ENCODE data around the gene MICU1. TPM values are rescaled to one million over a fixed set of nuclear protein-coding genes. Genes with fewer than 3 reads are reported as not detected.

The MICU1 gene
- total and polyA plus RNA-seq, 2 donors (not counting 3 experiments of a cell fraction or from before 2014, with no cell fraction given), result 27.5 to 48.0 TPM

DNA sequence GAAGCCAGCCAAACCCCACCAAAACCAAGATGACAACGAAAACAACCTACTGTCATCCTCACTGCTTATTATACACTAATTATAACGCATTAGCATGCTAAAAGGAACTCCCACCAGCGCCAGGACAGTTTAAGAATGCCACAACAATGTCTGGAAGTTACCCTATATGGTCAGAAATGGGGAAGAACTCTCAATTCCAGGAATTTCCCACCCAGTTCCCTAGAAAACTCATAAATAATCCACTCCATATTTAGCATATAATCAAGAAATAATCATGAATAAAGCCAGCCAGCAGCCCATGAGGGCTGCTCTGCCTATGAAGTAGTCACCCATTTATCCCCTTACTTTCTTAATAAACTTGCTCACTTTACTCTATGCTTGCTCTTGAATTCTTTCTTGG, 20.8 kb downstream of the MICU1 start:
- TF ChIP-seq GATA2 (IDR thresholded peaks at IDR 0.05; ENCODE audit: insufficient read depth, insufficient read length, low read depth, low read length) (no peak), POLR2A (IDR thresholded peaks at IDR 0.05; ENCODE audit: low read depth, low read length) (no peak), EZH2 (IDR thresholded peaks at IDR 0.05; ENCODE audit: borderline replicate concordance, low read depth, low read length, severe bottlenecking) (no peak), MYC (IDR thresholded peaks at IDR 0.05; ENCODE audit: low read depth, low read length) (no peak), JUN (IDR thresholded peaks at IDR 0.05; ENCODE audit: borderline replicate concordance, insufficient read depth, insufficient read length, low read depth) (no peak), FOS (IDR thresholded peaks at IDR 0.05; ENCODE audit: borderline replicate concordance, insufficient read depth, low read length) (no peak), POLR2AphosphoS5 (IDR thresholded peaks at IDR 0.05; ENCODE audit: insufficient read depth, low read depth, low read length) (no peak)
- TF ChIP-seq, protein P1, sequence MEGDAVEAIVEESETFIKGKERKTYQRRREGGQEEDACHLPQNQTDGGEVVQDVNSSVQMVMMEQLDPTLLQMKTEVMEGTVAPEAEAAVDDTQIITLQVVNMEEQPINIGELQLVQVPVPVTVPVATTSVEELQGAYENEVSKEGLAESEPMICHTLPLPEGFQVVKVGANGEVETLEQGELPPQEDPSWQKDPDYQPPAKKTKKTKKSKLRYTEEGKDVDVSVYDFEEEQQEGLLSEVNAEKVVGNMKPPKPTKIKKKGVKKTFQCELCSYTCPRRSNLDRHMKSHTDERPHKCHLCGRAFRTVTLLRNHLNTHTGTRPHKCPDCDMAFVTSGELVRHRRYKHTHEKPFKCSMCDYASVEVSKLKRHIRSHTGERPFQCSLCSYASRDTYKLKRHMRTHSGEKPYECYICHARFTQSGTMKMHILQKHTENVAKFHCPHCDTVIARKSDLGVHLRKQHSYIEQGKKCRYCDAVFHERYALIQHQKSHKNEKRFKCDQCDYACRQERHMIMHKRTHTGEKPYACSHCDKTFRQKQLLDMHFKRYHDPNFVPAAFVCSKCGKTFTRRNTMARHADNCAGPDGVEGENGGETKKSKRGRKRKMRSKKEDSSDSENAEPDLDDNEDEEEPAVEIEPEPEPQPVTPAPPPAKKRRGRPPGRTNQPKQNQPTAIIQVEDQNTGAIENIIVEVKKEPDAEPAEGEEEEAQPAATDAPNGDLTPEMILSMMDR (IDR thresholded peaks at IDR 0.05; ENCODE audit: extremely low read depth in 1 of 2, insufficient read depth in 1 of 2, low read depth in 1 of 2, low read length in 2 of 2), result no peak
- TF ChIP-seq, protein P2, sequence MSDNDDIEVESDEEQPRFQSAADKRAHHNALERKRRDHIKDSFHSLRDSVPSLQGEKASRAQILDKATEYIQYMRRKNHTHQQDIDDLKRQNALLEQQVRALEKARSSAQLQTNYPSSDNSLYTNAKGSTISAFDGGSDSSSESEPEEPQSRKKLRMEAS (IDR thresholded peaks at IDR 0.05; ENCODE audit: insufficient read depth, insufficient read length), result no peak
- Histone ChIP-seq H3K9me1 (replicated peaks; ENCODE audit: control insufficient read depth, extremely low read depth, insufficient read depth, low read length) (no peaks in the 10 kb centered on the region), H3K9me3 (replicated peaks; ENCODE audit: control insufficient read depth, insufficient read depth, low read length) (no peaks in the 10 kb centered on the region), H3K4me3 (replicated peaks in 1 of 3; ENCODE audit: insufficient read depth in 1 of 3, low read depth in 1 of 3, low read length in 3 of 3) (no peak overlapping the region), H3K4me1 (ENCODE audit: control insufficient read depth, extremely low read depth, insufficient read depth, low read length) (no peaks in the 10 kb centered on the region), H3K9ac (replicated peaks; ENCODE audit: extremely low read depth, insufficient read depth, low read length) (no peak overlapping the region), H4K20me1 (replicated peaks; ENCODE audit: control insufficient read depth, extremely low read depth, insufficient read depth, low read length) (no peaks in the 10 kb centered on the region), H3K27me3 (ENCODE audit: control insufficient read depth in 2 of 2, insufficient read depth in 2 of 2, low read length in 2 of 2) (no peaks in the 10 kb centered on the region), H3K27ac (ENCODE audit: insufficient read depth, low read depth, low read length) (no peak overlapping the region), H3K79me2 (ENCODE audit: control insufficient read depth, insufficient read depth, low read length) (no peaks in the 10 kb centered on the region), H3K36me3 (ENCODE audit: control insufficient read depth in 2 of 2, extremely low read depth in 1 of 2, insufficient read depth in 2 of 2, low read length in 2 of 2) (no peaks in the 10 kb centered on the region), H2AFZ (ENCODE audit: low read depth, low read length) (no peak overlapping the region), H3K4me2 (ENCODE audit: insufficient read depth, low read length) (no peak overlapping the region)
- dilution Hi-C loops (cut with MboI; ENCODE audit: extremely low pct_ligation_motif_present, low sequenced_read_pairs) (no loop called here), intact Hi-C loops (cut with micrococcal nuclease) (no loop called here)
- ChIA-PET POLR2A (interaction anchor here (0.6 kb wide), 1 partner anchor 150 kb away, joined by 3 read pairs; no protein-coding TSS in a partner anchor), CTCF (no interaction called here)
- DNase-seq (ENCODE audit: low read depth, low spot score) (no peak), FAIRE-seq (no peak)
- no TSS peak for BruUV-seq (replicated peaks)

Measured in endothelial cell of umbilical vein (primary cell).